HCT116 (cell line): ENCODE measurements around the gene TPT1. TPM values are rescaled to one million over a fixed set of nuclear protein-coding genes. Genes with fewer than 3 reads are reported as not detected.
"Not testable (repeated sequence)": the region's sequence is repeated elsewhere in the genome, so short reads cannot be mapped to it uniquely, and the experiment has no call there.

ENCODE experiments used
- ATAC-seq: fragments of 200-7000 bp; cut with Tn5 transposase; 2 replicates; pipeline ENCODE4 v1.9.1; 2020; ENCODE audit warnings: mild to moderate bottlenecking, moderate library complexity
- BruUV-seq: library from RNA; stranded (reverse); fragments of 400-500 nt; replicated peaks from 2 replicates; lab custom pipeline; 2021; lab: Mats Ljungman, UMichigan
- CTCF ChIA-PET: fragments of 300-600 bp; sonication (Branson Sonifier 250); formaldehyde crosslinking; loops from one replicate; lab custom pipeline; 2021; ENCODE audit warnings: antibody characterized with exemption; lab: Charles Lee
- POLR2A ChIA-PET: fragments of 300-600, 350-600 bp; sonication (Branson Sonifier 250); formaldehyde crosslinking; loops from one replicate; lab custom pipeline; 2021; ENCODE audit warnings: antibody characterized with exemption; lab: Charles Lee
- RAD21 ChIA-PET, 2 experiments: fragments of 300-600 bp; sonication (Branson Sonifier 250); formaldehyde crosslinking; loops; one replicate each; lab custom pipeline; 2023; ENCODE audit warnings: low total read pairs in 2 of 2; ENCODE audit not compliant: uncharacterized antibody in 2 of 2, unreplicated experiment in 2 of 2, low non-redundant PET in 1 of 2; lab: Charles Lee
- DNase-seq: peaks from one replicate; pipeline ENCODE4 v3.0.0-alpha.2; 2010; ENCODE audit warnings: low read depth, low spot score
- H2AFZ ChIP-seq: fragments of 200-600 bp; shearing (Covaris generic), sonication (generic); 2 replicates; pipeline ENCODE4 v1.6.1; 2017; ENCODE audit warnings: low read depth, mixed run types, mixed read lengths, antibody characterized with exemption, low read length; ENCODE audit not compliant: poor library complexity, severe bottlenecking
- H3K27ac ChIP-seq: 2 replicates; pipeline ENCODE4 v1.5.1; 2012; ENCODE audit warnings: low read depth, low read length
- H3K27me3 ChIP-seq: fragments of 200-600 bp; sonication (generic); 2 replicates; pipeline ENCODE4 v1.6.1; 2016; ENCODE audit warnings: mixed run types, low read length, mixed read lengths; ENCODE audit not compliant: insufficient read depth
- H3K36me3 ChIP-seq, 2 experiments: fragments of 200-500 bp in 1 of 2; fragments of 200-600 bp in 1 of 2; sonication (Bioruptor generic) in 1 of 2; sonication (generic) in 1 of 2; 2 replicates each; pipeline versions ENCODE4 v1.5.1 to v1.6.1; 2014 to 2016; ENCODE audit warnings: low read length in 2 of 2, inconsistent platforms in 1 of 2, mixed read lengths in 1 of 2, mixed run types in 1 of 2; ENCODE audit not compliant: insufficient read depth in 2 of 2, control insufficient read depth in 1 of 2
- H3K4me1 ChIP-seq, 2 experiments: fragments of 200-600 bp in 1 of 2; sonication (generic) in 1 of 2; 2 replicates each; pipeline versions ENCODE4 v1.5.1 to v1.6.1; 2012 to 2017; ENCODE audit warnings: low read length in 2 of 2, inconsistent platforms in 1 of 2, mild to moderate bottlenecking in 1 of 2, mixed read lengths in 1 of 2, mixed run types in 1 of 2, moderate library complexity in 1 of 2; ENCODE audit not compliant: insufficient read depth in 2 of 2, control insufficient read depth in 1 of 2
- H3K4me2 ChIP-seq: fragments of 200-600 bp; sonication (generic); 2 replicates; pipeline ENCODE4 v1.6.1; 2017; ENCODE audit warnings: mixed run types, low read length, mixed read lengths
- H3K4me3 ChIP-seq, 2 experiments: fragments of 200-600 bp in 1 of 2; sonication (generic) in 1 of 2; replicated peaks in 1 of 2; 2 replicates each; pipeline ENCODE4 v1.5.1; 2011 to 2016; ENCODE audit warnings: low read length in 2 of 2, control low read depth in 1 of 2, low read depth in 1 of 2, mild to moderate bottlenecking in 1 of 2, mixed read lengths in 1 of 2, mixed run types in 1 of 2
- H3K79me2 ChIP-seq: fragments of 200-600 bp; sonication (generic); 2 replicates; pipeline ENCODE4 v1.6.1; 2017; ENCODE audit warnings: mild to moderate bottlenecking, mixed run types, low read length, moderate library complexity, mixed read lengths; ENCODE audit not compliant: insufficient read depth
- H3K9ac ChIP-seq: fragments of 200-600 bp; sonication (generic); 2 replicates; pipeline ENCODE4 v1.6.1; 2016; ENCODE audit warnings: low read length, mixed read lengths
- H3K9me2 ChIP-seq: fragments of 200-600 bp; sonication (generic), shearing (Covaris generic); 2 replicates; pipeline ENCODE4 v1.6.1; 2017; ENCODE audit warnings: mixed run types, mild to moderate bottlenecking, moderate library complexity; ENCODE audit not compliant: insufficient read depth
- H3K9me3 ChIP-seq, 2 experiments: fragments of 200-500 bp in 1 of 2; fragments of 200-600 bp in 1 of 2; sonication (Bioruptor generic) in 1 of 2; sonication (generic) in 1 of 2; 2 replicates each; pipeline ENCODE4 v1.6.1; 2014 to 2017; ENCODE audit warnings: low read length in 2 of 2, mixed read lengths in 2 of 2, inconsistent platforms in 1 of 2, low read depth in 1 of 2, mild to moderate bottlenecking in 1 of 2, mixed run types in 1 of 2, moderate library complexity in 1 of 2; ENCODE audit not compliant: control insufficient read depth in 1 of 2, insufficient read depth in 1 of 2
- H4K20me1 ChIP-seq: fragments of 200-600 bp; sonication (generic), shearing (Covaris generic); 2 replicates; pipeline ENCODE4 v1.6.1; 2017; ENCODE audit warnings: mixed run types, mild to moderate bottlenecking, moderate library complexity; ENCODE audit not compliant: insufficient read depth
- CEBPB ChIP-seq: IDR thresholded peaks from 2 replicates; pipeline ENCODE4 v1.6.1; 2012; ENCODE audit warnings: low read depth
- EGR1 ChIP-seq: IDR thresholded peaks from 2 replicates; pipeline ENCODE4 v1.6.1; 2012; ENCODE audit warnings: low read depth
- ELF1 ChIP-seq: IDR thresholded peaks from 2 replicates; pipeline ENCODE4 v1.6.1; 2012; ENCODE audit warnings: low read depth, borderline replicate concordance
- EZH2phosphoT487 ChIP-seq: fragments of 200-600 bp; IDR thresholded peaks from 2 replicates; pipeline ENCODE4 v1.6.1; 2018; ENCODE audit warnings: antibody characterized with exemption, borderline replicate concordance
- REST ChIP-seq: IDR thresholded peaks from 2 replicates; pipeline ENCODE4 v1.6.1; 2012; ENCODE audit warnings: low read depth
- SIN3A ChIP-seq: IDR thresholded peaks from 2 replicates; pipeline ENCODE4 v1.6.1; 2012; ENCODE audit warnings: low read depth
- ZFX ChIP-seq: fragments of 450-650 bp; IDR thresholded peaks from 2 replicates; pipeline ENCODE4 v1.6.1; 2017
- ZNF274 ChIP-seq: fragments of 200-500 bp; sonication (Bioruptor generic); IDR thresholded peaks from 2 replicates; pipeline ENCODE4 v1.6.1; 2014; ENCODE audit warnings: mild to moderate bottlenecking, low read depth, low read length, inconsistent platforms
- intact Hi-C: fragments of 100-400 bp; cut with micrococcal nuclease; formaldehyde crosslinking; loops from 2 replicates; pipeline ENCODE4 v1.10.0; 2022
- total RNA-seq: library from RNA; stranded (reverse); gene quantifications from one replicate; pipeline ENCODE4 v1.2.1, GENCODE V29; 2021; ENCODE audit not compliant: unreplicated experiment

Gene TPT1
- total RNA-seq, 1 experiment from 2014 or later: 2,859 TPM

GRCh38 chr13:45376651-45377050 lies 35.7 kb upstream of the TPT1 start:
- H3K4me3 ChIP-seq, H3K4me2 ChIP-seq, ATAC-seq, H3K27ac ChIP-seq, H3K9me3 ChIP-seq, CTCF ChIA-PET, DNase-seq, H3K79me2 ChIP-seq, H3K27me3 ChIP-seq, H3K36me3 ChIP-seq, POLR2A ChIA-PET, RAD21 ChIA-PET, H2AFZ ChIP-seq, H4K20me1 ChIP-seq, H3K9me2 ChIP-seq, H3K4me1 ChIP-seq, BruUV-seq, H3K9ac ChIP-seq: not testable (repeated sequence)
- intact Hi-C loops: loop anchor here (10.0 kb wide), 2 partner anchors 118 to 438 kb away; no protein-coding TSS in a partner anchor

GRCh38 chr13:45374917-45375316 lies 33.9 kb upstream of the TPT1 start:
- Histone ChIP-seq H3K36me3 (no peaks in the 10 kb centered on the region), H3K9ac (no peak overlapping the region), H3K27me3 (no peaks in the 10 kb centered on the region), H3K9me2 (no peaks in the 10 kb centered on the region), H4K20me1 (no peaks in the 10 kb centered on the region), H3K4me2 (no peak overlapping the region), H3K4me1 (peaks cover 0 to 8% of the 10 kb centered on the region in 2 experiments; a peak in 3 of 4 replicates), H3K79me2 (no peaks in the 10 kb centered on the region), H2AFZ (no peak overlapping the region), H3K27ac (no peak overlapping the region), H3K4me3 (no peak overlapping the region), H3K9me3 (no peaks in the 10 kb centered on the region)
- no peak for TF ChIP-seq ELF1
- no peak for TF ChIP-seq ZFX
- no peak for TF ChIP-seq EGR1
- no peak for TF ChIP-seq ZNF274
- TF ChIP-seq EZH2phosphoT487: no peak
- no peak for TF ChIP-seq SIN3A
- no peak for TF ChIP-seq REST
- TF ChIP-seq CEBPB: no peak
- no peak for ATAC-seq
- intact Hi-C loops: loop anchor here (10.0 kb wide), 2 partner anchors 120 to 440 kb away; no protein-coding TSS in a partner anchor
- DNase-seq: no peak
- ChIA-PET RAD21 (no interaction called here), POLR2A (no interaction called here), CTCF (interaction anchor here (1.6 kb wide), 1 partner anchor 19 kb away, joined by 3 read pairs; no protein-coding TSS in a partner anchor)
- no TSS peak for BruUV-seq
